Cortex of kidney (tissue), 1 donor: ENCODE data around the gene TBC1D20.
"Not testable (repeated sequence)": the region's sequence is repeated elsewhere in the genome, so short reads cannot be mapped to it uniquely, and the experiment has no call there.

Experiments
- DNase-seq: peaks from one replicate; lab custom pipeline; 2025; lab: John Stamatoyannopoulos, UW

Gene TBC1D20

DNA sequence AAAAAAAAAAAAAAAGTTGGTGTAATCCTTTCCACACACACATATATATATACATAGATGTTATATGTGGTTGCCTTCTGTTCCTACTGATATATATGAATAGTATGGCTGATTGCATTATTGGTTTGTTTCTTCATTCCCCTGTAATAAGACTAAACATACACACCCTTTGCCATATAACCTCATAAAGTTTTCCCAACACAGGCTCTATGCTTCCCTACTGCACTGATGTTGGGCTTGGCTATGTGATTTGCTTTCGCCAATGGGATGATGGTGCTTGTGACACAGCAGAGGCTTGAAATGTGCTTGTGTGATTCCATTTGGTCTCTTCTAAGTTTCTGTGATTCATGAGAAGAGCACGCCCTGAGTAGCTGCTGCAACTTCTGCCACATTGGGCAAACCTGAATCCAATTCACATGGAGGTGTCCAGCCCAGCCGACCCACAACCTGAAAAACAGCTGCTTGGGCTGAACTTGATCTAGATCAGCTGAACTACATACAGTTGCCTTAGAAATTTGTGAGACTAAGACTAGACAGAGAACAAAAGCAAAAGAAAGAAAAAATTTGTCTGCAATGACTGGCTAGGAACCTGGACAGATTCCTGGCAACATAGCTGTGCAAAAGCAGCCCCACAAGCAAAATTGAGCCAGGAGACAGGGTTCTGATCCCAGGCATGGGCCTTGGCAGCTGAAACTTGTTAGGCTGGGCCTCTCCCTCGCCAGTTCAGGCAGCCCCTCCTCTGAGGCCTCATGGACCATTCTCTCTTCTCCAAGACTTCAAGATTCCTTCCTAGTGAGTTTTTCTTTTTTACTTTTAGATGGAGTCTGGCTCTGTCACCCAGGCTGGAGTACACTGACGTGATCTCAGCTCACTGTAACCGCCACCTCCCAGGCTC, 13.4 kb upstream of the TBC1D20 start:
- no peak for DNase-seq

DNA sequence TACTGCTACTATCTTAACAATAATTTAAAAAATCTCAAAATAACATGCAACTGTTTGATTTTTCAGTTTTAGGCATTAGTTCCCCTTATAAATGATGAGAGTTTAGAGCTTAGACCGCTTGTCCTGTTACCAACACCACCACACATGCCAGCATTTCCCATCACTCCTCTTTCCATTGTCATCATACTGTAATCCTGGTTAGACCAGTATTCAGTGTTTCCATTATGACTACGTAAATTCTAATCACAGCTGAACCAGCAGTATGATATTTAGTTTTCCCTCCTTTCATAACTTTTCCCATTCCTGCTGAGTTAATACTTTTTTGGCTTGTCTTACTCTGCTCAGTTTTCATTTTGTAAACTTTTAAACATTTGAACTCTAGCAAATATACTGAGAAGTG, 12.2 kb upstream of the TBC1D20 start:
- DNase-seq = no peak

DNA sequence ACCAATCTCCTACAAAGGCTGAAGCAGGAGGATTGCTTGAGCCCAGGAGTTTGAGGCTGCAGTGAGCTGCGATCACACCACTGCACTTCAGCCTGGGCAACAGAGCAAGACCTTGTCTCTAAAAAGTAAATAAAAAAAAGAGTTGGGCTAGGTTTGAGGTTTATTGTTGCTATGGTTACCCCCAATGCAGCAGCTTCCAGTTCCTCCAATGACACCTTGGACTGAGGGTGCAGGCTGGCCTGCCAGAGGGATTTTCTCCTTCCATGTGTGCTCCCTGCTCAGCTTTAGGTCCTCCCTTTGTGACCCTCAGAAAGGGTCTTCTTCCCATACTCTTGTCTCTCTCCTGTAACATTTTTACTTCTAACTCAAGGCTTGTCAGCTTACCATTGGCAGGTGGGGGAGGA, 10.6 kb upstream of the TBC1D20 start:
- DNase-seq = no peak

DNA sequence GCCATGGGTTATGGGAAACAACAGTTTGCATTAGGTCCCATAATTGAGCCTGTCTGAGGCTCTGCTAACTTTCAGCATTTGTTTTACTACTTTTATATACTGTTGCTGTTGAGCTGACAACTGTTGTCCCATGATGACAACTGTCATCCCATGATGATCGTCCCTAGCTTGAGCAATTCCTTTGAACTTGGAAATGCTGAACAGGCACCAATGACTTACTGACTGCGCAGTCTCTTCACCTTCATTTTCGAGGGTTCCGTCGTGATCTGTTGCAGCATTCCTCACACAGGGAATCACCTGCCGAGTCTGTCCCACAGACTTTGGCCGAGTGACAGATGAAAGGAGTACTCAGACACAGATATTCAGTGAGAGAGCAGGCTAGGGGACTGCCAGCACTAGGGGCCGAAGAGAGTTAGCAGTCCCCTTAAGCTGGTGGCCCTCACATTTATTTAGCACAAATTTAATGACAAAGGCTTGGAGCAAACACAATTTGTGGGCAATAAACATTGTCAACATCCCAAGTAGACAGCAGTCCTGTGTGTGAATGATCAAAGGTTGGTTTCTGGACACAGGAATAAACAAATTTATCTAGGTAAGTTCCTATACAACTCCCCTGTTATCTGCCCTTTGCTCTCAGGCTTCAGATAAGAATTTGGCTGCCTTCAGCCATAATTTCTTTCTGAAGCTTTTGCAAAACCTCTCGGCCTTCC, 10.0 kb upstream of the TBC1D20 start:
- no peak for DNase-seq

DNA sequence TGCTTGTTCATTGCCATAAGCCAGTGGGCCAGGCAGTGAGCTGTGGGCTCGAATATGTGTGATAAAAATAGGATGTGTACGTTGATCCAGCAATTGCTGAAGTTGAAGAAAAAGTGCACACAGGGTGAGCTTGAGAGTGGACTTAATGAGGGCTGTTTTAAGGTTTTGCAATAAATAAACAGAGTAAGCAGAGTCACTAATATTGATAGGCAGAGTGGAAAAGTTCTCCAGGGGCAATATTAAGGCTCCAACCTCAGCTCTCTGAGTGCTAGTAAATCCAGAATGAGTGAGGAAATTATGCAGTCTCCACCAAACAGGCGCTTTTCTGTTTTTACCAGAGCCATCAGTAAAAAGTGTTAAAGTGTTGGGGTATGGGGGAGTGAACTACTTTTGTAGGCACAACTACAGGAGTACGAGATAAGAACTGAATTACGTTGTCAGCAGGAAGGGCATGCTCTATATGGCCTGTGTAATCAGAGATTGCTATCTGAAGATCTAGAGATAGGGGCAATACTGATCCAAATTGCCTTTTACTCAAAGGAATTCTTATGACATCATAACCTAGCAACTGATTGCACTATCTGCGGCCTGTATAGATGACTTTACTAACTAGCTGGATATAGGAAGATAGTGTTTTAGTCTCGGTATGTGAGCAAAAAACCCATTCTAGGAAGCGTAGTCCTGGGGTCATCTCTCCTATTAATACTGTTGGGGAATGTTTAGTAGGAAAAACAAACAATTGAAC, 7.6 kb upstream of the TBC1D20 start:
- DNase-seq = no peak

DNA sequence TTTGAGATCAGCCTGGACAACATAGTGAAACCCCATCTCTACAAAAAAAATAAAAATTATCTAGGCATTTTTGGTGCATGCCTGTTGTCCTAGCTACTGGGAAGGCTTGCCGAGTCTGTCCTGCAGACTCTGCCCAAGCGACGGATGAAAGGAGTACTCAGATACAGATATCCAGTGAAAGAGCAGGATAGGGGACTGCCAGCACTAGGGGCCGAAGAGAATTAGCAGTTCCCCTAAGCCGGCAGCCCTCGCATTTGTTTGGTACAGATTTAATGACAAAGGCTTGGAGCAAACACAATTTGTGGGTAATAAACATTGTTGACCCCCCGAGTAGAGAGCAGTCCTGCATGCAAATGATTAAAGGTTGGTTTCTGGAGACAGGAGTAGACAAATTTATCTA, 5.4 kb upstream of the TBC1D20 start:
- DNase-seq = no peak

DNA sequence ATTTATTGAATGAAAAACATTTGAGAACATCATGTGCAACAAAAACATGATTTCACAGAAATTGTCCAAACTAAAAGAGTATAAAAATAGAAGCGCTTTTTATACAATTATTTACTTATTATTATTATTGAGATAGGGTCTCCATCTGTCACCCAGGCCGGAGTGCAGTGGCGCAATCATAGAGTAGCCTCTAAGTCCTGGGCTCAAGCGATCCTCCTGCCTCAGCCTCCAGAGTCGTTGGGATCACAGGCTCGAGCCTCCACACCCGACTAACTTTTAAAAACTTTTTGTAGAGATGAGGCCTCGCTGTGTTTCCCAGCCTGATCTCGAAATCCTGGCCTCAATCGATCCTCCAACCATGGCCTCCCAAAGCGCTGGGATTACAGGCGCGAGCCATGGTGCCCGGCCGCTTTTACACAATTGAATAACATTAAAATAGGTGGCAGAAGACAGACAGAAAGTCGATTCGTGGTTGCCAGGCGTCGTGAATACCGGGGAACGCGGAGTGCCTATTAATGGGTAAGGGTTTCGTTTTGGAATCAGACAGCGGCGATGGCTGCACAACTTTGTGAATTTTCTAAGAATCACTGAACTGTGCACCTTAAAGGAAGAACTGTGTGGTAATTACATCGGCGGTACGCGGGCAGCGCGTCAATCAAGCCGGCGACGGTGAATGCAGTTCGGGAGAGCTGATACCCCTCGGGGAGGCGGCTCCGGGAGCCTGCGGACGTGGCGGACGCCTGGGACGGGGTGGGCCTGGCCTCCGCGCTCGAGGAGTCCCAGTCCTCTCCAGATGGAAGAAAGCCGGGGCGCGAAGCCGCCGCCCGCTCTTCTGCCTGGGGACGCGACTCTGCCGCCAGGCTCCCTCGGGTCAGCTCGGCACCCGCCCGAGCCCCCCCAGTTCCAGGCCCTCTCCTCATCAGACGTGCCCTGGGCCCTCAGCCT, 807 bp downstream of the TBC1D20 start:
- no peak for DNase-seq

DNA sequence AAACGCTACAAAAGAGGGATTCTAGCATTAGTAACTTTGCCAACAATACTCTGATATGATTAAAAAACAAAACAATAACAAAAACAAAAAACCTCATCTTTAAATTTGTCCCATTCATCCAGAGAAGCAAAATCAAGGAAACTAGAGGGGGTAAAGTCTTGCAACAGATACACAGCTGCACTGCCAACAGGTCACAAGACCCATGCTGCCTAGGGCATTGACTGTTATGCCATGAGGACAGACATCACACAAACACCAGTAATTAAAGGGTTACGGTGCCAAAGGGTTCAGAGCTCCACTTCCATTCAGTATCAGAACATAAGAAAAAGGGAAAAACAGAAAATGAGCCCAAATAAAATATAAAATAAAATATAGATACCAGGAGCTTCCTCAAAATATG, 1.6 kb downstream of the TBC1D20 start:
- DNase-seq = no peak

DNA sequence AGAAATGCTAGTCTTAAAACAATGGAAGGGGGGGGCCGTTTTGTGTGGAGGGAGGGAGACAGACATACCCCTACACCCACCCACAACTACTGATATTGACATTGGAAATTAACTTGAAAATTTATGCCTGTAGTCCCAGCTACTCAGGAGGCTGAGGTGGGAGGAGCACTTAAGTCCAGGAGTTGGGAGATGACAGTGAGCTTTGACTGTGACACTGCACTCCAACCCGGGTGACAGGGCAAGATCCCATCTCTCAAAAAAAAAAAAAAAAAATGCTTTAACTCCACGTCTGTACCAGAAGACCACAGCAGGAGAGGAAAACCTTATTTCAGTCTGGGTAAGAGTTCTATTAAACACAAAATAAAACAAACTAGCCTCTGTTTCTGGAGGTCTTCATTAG, 2.2 kb downstream of the TBC1D20 start:
- no peak for DNase-seq

DNA sequence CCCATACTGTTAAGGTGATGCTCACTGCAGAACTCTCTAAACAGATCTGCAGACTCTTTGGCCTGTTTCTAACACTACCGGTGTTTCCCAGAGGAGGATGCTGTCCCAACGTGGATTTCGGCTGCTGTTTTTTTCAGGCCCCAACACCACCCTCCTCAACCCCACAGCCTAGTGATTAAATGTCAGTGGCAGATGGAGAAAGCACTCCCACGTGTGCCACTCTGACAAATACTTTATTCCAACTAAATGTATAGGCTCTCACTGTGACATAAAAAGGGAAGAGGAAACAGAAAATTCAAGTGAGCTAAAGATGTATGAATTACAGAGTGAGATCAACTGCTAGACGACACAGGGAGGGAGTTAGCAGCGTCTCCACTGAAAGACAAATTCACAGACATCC, 3.6 kb downstream of the TBC1D20 start:
- DNase-seq = no peak

DNA sequence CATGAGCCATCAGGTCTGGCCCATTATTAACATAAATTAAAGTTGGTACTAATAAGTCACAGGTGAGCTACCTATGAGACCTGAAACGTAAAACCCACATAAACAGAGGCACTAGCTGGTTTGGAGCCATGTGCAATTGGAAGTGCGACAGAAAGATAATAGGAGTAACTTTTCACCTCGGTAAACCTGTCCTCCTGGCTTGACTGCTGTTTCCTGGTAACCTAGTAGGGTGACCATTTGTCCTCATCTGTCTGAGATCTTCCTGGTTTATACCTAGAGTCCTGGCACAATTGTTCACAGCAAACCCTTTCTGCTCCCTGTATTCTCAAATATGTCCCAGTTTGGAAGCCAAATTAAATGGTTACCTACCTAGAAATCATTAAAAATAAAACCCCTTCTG, 7.4 kb downstream of the TBC1D20 start:
- DNase-seq = no peak

DNA sequence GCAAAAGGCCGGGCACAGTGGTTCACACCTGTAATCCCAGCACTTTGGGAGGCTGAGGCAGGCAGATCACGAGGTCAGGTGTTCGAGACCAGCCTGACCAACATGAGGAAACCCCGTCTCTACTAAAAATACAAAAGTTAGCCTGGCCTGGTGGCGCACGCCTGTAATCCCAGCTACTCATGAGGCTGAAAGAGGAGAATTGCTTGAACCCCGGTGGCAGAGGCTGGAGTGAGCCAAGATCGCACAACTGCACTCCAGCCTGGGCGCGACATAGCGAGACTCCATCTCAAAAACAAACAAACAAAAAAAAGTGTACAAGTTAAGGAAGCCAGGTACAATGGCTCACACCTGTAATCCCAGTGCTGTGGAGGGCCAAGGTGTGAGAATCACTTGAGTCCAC, 10.3 kb downstream of the TBC1D20 start:
- DNase-seq = not testable (repeated sequence)

DNA sequence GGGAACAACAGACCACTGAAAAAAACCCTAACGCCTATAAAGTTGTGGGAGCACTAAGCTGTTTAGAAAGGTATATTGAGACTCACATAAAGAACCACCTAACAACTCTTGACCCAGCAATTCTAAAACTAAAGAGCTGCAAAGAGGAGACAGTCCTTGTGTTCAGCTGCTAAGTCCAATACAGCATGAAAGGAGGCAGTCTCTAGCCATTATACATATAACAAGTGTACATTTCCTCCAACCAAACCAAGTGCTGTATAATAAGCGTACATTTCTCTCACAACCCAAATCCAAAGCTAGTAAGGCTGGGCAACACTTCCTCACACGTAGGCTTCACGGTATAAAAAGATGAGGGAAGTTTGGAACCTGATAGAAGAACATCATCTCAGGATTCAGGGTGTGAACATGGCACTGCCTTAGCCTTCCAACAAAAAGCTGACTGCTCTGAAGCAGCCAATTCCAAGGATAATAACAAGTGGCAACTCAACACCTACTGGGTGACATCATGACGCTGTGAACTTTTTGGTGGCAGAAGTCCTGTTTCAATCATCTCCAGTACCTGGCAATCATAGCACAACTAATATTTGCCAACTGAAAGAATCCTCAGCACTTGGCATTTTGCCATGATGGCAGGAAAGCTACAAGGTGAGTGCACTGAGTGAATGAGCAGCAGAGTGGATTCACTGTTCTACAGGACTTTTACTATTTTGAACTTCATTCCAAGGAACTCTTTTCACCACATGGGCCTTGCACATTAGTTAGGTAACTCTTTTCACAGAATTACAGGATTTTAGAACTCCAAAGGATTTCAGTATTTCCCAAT, 16.6 kb downstream of the TBC1D20 start:
- no peak for DNase-seq

DNA sequence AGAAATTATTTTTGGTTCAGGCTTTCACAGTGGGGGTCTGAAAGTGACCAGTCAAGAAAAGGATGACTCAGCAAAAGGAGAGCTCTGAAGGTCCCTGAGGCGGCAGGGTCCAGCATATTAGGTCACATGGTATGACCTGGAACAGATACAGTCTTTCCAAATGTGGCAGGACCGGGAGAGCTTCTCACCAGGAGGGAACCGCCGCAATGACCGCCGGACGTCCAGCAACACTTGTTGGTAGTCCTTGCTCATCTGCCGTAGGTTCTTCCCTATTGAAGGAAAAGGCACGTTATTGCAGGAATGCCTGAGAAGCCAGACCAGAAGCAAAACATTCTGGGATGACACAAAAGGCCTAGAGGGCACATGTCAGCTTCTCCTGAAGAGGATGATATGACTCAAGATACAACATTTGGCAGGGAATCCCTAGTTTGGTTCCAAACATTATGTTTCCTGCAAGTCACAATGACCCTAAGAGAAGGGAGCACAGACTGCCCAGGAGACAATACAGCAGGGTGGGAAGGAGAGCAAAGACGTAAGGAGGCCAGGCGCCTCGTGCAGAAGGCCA, 17.4 kb downstream of the TBC1D20 start:
- no peak for DNase-seq

DNA sequence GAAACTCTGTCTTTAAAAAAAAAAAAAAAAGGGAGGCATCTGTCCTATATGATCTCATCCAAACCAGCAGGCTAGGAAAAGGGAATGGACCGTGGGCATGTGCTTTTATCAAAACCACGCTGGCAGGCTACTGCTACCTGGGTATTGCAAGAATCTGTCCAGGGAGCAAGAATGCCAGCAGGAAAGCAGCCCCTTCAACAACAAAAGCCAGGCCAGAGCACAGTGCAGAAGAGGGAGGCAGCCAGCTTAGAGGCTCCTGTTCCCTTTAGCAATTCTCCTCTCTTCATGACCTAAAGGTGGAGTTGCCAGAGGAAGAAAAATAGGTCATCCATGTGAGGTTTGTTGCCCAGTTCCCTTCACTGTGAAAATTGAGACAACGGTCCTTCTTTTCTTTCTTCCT, 18.2 kb downstream of the TBC1D20 start:
- no peak for DNase-seq

DNA sequence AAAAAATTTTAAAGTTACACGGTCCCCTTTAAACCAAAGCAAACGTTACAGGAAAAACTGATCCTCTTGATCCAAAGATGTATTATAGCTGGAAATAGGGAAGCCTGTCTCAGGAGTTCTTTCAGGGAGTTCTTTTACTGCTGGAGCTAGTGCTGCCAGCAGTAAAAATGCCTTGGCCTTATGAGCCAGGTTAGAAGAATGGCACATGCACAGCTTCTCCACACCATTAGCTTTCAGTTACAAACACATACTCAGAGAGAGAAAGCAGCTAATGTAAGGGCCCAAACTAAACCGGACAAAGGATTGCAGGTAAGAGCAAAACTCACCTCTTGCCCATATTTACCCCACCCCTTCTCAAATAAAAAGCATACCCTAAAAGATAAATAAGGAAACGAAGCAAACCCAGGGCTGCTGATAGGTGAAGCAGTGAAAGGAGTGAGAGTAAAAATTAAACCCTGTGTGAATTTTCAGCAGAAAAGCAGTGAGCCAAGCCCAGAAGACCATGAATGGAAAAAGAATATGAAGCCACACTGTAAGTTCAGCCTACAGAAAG, 19.0 kb downstream of the TBC1D20 start:
- DNase-seq = no peak

DNA sequence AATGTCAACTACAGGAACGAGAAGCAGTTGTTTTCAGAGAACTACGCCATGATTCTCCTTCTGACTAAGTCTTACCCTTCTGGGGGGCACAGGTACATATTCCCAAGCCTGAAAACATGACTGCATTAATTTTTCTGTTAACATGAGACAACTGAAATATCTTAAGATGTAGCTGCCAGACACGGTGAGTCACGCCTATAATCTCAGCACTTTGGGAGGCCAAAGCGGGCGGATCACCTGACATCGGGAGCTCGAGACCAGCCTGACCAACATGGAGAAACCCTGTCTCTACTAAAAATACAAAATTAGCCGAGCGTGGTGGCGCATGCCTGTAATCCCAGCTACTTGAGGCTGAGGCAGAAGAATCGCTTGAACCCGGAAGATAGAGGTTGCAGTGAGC, 21.7 kb downstream of the TBC1D20 start:
- no peak for DNase-seq

DNA sequence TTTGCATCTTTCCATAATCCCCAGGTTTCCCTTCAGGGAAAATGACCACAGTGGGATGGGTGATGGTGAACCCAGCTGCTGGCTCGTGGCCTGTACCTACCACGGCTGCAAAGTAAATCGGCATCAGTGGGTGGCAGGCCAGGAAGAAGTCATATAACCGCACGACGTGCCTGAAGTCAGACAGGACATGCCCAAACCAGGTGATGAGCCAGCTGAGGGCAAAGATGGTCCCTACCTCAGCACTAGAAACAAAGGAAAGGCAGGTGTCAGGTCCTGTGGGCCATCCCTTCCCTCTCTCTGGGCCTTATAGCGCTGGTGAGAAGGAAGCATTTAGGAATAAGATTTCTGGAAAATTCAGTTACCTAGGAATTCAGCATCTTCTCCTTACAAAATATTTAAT, 22.2 kb downstream of the TBC1D20 start:
- DNase-seq = no peak

DNA sequence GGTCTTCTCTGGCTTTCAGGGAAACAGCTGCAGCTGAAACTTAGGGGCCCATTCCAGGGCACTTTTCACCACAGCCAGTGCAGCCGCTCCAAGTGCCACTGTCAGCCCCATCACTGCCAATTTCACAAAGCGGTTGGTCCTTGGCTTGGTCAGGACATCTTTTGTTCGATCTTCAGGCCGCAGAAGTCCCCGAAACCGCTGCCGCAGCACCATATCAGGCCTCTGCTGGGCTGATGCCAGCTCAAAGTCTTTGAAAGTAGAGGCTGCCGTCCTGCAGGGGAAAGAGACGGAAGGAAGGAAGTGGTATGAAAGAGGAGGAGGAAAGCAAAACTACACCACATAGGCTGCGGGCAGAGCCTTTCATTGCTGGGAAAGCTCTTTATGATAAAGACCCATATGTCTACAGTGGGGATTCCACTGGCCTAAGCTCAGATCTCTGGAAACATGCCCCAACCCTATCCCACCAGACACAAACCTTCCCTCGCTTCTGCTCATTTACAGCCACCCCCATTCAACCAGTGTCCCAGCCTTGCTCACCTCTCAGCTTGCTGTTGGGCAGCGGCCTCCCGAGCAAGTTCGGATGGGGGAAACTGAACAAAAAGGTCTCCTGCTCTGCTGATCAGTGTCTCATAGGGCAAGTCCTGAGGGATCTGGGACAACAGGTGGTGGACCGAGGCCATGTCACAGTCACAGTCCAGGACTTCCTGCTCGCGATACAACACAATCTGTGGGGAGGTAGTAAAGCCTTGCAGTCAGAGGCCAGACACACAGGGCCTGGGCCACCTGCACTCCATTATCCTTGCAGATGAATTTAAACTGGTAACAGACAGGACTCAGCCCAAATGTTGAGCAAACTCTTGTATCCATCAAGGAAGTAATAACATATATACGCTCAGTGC, 23.5 kb downstream of the TBC1D20 start:
- DNase-seq = no peak
